SU-DHL-6 (cell line): ENCODE data around the gene SEPTIN2.
"Not testable (repeated sequence)": the region's sequence is repeated elsewhere in the genome, so short reads cannot be mapped to it uniquely, and the experiment has no call there.

Experiments used
- H2AFZ ChIP-seq: fragments of 200-600 bp; sonication (generic); 2 replicates; pipeline ENCODE4 v1.6.1; 2014; ENCODE audit warnings: low read depth, mild to moderate bottlenecking, moderate library complexity, mixed read lengths, antibody characterized with exemption, low read length; ENCODE audit not compliant: severe bottlenecking
- H3F3A ChIP-seq: fragments of 200-600 bp; shearing (Covaris generic); 2 replicates; pipeline ENCODE4 v1.6.0; 2016; ENCODE audit warnings: antibody characterized with exemption, mild to moderate bottlenecking; ENCODE audit not compliant: insufficient read depth
- H3K27ac ChIP-seq: fragments of 200-600 bp; sonication (generic); 2 replicates; pipeline ENCODE4 v1.5.1; 2016; ENCODE audit warnings: low read depth, mild to moderate bottlenecking, low read length, moderate library complexity, mixed read lengths
- H3K27me3 ChIP-seq: fragments of 200-600 bp; sonication (generic), shearing (Covaris generic); 2 replicates; pipeline ENCODE4 v1.6.0; 2014; ENCODE audit warnings: mild to moderate bottlenecking, low read length
- H3K36me3 ChIP-seq: fragments of 200-600 bp; sonication (generic); 2 replicates; pipeline ENCODE4 v1.6.1; 2014; ENCODE audit warnings: mild to moderate bottlenecking, low read length, mixed read lengths
- H3K4me2 ChIP-seq: fragments of 300-600, 200-600 bp; shearing (Covaris generic), sonication (generic); 2 replicates; pipeline ENCODE4 v1.6.0; 2014; ENCODE audit warnings: low read length, low read depth, mild to moderate bottlenecking; ENCODE audit not compliant: poor library complexity, severe bottlenecking
- H3K4me3 ChIP-seq: fragments of 200-600 bp; sonication (generic); 2 replicates; pipeline ENCODE4 v1.5.1; 2014; ENCODE audit warnings: antibody characterized with exemption, low read length, mild to moderate bottlenecking, mixed read lengths; ENCODE audit not compliant: insufficient read depth, poor library complexity, severe bottlenecking
- H3K79me2 ChIP-seq: fragments of 200-600 bp; sonication (generic); 2 replicates; pipeline ENCODE4 v1.6.1; 2014; ENCODE audit warnings: mild to moderate bottlenecking, low read length, moderate library complexity; ENCODE audit not compliant: insufficient read depth
- H3K9ac ChIP-seq: fragments of 200-600 bp; sonication (generic); 2 replicates; pipeline ENCODE4 v1.7.0; 2014; ENCODE audit warnings: mild to moderate bottlenecking, low read length
- H3K9me2 ChIP-seq: fragments of 200-600 bp; sonication (generic); replicated peaks from 2 replicates; pipeline ENCODE4 v1.6.1; 2014; ENCODE audit warnings: low read length; ENCODE audit not compliant: insufficient read depth
- H3K9me3 ChIP-seq: fragments of 200-600 bp; sonication (generic); 2 replicates; pipeline ENCODE4 v1.6.1; 2014; ENCODE audit warnings: low read length, mixed read lengths; ENCODE audit not compliant: insufficient read depth
- H4K20me1 ChIP-seq: fragments of 200-600 bp; sonication (generic); 2 replicates; pipeline ENCODE4 v1.6.1; 2014; ENCODE audit warnings: low read depth, mild to moderate bottlenecking, antibody characterized with exemption, low read length, moderate library complexity, mixed read lengths
- EZH2phosphoT487 ChIP-seq: fragments of 200-600 bp; sonication (generic), shearing (Covaris generic); conservative IDR thresholded peaks from 2 replicates; pipeline ENCODE4 v1.6.1; 2018; ENCODE audit warnings: mild to moderate bottlenecking, antibody characterized with exemption, low read length, moderate library complexity, mixed read lengths
- TF ChIP-seq, protein P1 (sequence below): fragments of 200-600 bp; sonication (generic); IDR thresholded peaks from one replicate; pipeline ENCODE4 v1.5.1; 2017; ENCODE audit warnings: antibody characterized with exemption, mild to moderate bottlenecking, low read length, moderate library complexity; ENCODE audit not compliant: insufficient read depth, poor library complexity, severe bottlenecking

SEPTIN2 gene

DNA sequence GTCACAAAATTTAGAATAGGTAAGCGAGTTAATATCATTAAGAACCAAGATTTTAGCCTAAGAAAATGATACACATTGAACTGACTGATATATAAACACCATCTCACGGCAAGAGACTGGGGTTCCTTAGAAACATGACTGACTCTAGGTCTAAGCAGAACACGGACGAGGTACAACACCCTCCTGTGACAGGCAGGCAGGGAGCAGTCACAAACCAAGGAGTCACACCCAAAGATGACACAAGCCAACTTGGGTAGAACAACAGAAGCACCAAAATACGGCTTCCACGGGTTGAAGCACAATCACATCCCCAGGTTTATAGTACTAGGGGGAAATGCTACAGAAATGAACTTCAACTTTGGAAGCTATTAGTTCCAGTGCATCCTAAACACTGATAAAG is 24.6 kb upstream of the SEPTIN2 start:
- Histone ChIP-seq H3K9me3 (no peaks in the 10 kb centered on the region), H3K9me2 (no peaks in the 10 kb centered on the region), H3K4me3 (no peak overlapping the region), H3K27me3 (no peaks in the 10 kb centered on the region), H2AFZ (no peak overlapping the region), H3K79me2 (peaks cover 100% of the 10 kb centered on the region), H3K36me3 (no peaks in the 10 kb centered on the region), H3K4me2 (no peak overlapping the region), H3F3A (peaks cover 5% of the 10 kb centered on the region; the same call in 1 of the 2 replicates), H3K9ac (no peak overlapping the region), H4K20me1 (peaks cover 8% of the 10 kb centered on the region; the same call in 1 of the 2 replicates), H3K27ac (no peak overlapping the region)
- no peak for TF ChIP-seq EZH2phosphoT487
- TF ChIP-seq, protein P1, sequence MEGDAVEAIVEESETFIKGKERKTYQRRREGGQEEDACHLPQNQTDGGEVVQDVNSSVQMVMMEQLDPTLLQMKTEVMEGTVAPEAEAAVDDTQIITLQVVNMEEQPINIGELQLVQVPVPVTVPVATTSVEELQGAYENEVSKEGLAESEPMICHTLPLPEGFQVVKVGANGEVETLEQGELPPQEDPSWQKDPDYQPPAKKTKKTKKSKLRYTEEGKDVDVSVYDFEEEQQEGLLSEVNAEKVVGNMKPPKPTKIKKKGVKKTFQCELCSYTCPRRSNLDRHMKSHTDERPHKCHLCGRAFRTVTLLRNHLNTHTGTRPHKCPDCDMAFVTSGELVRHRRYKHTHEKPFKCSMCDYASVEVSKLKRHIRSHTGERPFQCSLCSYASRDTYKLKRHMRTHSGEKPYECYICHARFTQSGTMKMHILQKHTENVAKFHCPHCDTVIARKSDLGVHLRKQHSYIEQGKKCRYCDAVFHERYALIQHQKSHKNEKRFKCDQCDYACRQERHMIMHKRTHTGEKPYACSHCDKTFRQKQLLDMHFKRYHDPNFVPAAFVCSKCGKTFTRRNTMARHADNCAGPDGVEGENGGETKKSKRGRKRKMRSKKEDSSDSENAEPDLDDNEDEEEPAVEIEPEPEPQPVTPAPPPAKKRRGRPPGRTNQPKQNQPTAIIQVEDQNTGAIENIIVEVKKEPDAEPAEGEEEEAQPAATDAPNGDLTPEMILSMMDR = no peak

DNA sequence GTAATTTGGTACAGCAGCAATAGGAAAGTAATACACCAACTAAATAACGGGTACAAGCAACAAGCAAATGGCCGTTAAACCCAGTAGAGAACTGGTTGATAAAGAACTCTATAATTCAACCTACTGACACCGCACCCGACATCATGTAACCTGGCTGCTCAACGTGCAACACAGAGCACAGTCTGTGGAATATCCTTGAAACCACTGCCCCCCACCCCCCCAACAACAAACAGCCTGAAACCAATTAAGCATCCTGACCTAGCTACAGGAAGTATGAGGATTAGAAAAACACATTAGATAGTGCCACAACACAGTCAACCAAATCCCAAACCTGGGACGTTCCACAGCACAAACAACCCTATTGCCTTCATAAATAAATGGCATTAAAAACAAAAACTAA is 23.7 kb upstream of the SEPTIN2 start:
- H3K9ac ChIP-seq = no peak overlapping the region
- H3K27me3 ChIP-seq = no peaks in the 10 kb centered on the region
- H3K36me3 ChIP-seq = no peaks in the 10 kb centered on the region
- no peak overlapping the region for H2AFZ ChIP-seq
- H4K20me1 ChIP-seq = peaks cover 8% of the 10 kb centered on the region; the same call in 1 of the 2 replicates
- peaks cover 5% of the 10 kb centered on the region; the same call in 1 of the 2 replicates for H3F3A ChIP-seq
- H3K27ac ChIP-seq = no peak overlapping the region
- H3K4me2 ChIP-seq = no peak overlapping the region
- no peak for TF ChIP-seq EZH2phosphoT487
- TF ChIP-seq, protein P1 = no peak
- H3K9me3 ChIP-seq = no peaks in the 10 kb centered on the region
- H3K79me2 ChIP-seq = peaks cover 100% of the 10 kb centered on the region
- H3K4me3 ChIP-seq = no peak overlapping the region
- H3K9me2 ChIP-seq = no peaks in the 10 kb centered on the region

DNA sequence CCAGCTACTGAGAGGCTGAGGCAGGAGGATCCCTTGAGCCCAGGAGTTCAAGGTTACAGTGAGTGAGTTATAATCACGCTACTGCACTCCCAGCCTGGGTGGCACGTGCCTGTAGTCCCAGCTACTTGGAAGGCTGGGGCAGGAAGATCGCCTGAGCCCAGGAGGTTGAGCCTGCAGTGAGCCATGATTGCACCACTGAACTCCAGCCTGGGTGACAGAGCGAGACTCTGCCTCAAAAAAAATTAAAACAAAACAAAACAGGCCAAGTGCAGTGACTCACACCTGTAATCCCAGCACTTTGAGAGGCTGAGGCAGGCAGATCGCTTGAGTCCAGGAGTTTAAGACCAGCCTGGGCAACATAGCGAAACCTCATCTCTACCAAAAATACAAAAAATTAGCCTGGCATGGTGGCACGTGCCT is 22.3 kb upstream of the SEPTIN2 start:
- H3F3A ChIP-seq, H3K9me3 ChIP-seq, H3K36me3 ChIP-seq, H3K4me3 ChIP-seq, H2AFZ ChIP-seq, H4K20me1 ChIP-seq, H3K27ac ChIP-seq, H3K9me2 ChIP-seq, H3K4me2 ChIP-seq, H3K27me3 ChIP-seq, H3K9ac ChIP-seq: not testable (repeated sequence)
- H3K79me2 ChIP-seq = peaks cover 96% of the 10 kb centered on the region

DNA sequence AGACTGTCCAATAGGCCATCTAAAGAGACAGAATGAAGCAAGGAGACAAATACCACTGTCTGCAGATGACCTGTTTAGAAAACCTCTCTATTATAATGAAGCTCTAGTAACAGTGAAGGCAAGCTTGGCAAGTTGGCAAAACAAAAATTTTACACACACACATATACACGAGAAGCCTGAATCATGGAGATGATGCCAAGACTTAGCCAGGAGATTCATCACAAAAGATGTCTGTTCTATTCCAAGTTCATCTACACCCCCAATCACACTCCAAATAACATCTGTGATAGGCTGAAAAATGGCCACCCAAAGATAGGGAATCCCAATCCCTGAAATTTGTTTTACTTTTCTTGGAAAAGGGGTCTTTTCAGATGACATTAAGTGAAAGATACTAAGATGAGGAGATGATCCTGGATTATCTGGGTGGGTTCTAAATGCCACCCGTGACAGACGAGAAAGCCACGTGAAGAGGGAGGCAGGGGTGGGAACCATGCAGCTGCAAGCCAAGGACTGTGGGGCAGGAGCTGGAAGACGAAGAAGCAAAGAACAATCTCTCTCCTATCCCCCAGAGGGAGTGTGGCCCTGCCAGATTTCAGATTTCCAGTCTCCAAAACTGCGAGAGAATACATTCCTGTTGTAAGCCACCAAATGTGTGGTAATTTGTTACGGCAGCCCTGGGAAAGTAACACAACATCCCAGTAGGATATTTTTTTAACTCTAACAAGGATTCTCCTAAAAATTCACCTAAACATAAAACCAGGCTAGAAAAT is 20.2 kb upstream of the SEPTIN2 start:
- Histone ChIP-seq H3K4me2 (no peak overlapping the region), H3K9ac (no peak overlapping the region), H3K9me3 (no peaks in the 10 kb centered on the region), H3K36me3 (no peaks in the 10 kb centered on the region), H3K9me2 (no peaks in the 10 kb centered on the region), H3F3A (peaks cover 5% of the 10 kb centered on the region; the same call in 1 of the 2 replicates), H3K27me3 (no peaks in the 10 kb centered on the region), H3K27ac (no peak overlapping the region), H3K4me3 (no peak overlapping the region), H2AFZ (no peak overlapping the region), H3K79me2 (peaks cover 96% of the 10 kb centered on the region), H4K20me1 (peaks cover 8% of the 10 kb centered on the region; the same call in 1 of the 2 replicates)
- TF ChIP-seq EZH2phosphoT487 = no peak
- TF ChIP-seq, protein P1 = no peak
